ENCODE measurements around the gene ID1.

- TF ChIP-seq, protein P1, sequence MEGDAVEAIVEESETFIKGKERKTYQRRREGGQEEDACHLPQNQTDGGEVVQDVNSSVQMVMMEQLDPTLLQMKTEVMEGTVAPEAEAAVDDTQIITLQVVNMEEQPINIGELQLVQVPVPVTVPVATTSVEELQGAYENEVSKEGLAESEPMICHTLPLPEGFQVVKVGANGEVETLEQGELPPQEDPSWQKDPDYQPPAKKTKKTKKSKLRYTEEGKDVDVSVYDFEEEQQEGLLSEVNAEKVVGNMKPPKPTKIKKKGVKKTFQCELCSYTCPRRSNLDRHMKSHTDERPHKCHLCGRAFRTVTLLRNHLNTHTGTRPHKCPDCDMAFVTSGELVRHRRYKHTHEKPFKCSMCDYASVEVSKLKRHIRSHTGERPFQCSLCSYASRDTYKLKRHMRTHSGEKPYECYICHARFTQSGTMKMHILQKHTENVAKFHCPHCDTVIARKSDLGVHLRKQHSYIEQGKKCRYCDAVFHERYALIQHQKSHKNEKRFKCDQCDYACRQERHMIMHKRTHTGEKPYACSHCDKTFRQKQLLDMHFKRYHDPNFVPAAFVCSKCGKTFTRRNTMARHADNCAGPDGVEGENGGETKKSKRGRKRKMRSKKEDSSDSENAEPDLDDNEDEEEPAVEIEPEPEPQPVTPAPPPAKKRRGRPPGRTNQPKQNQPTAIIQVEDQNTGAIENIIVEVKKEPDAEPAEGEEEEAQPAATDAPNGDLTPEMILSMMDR (conservative IDR thresholded peaks at IDR 0.05; ENCODE audit: low read depth in 2 of 2), result peak in 1 of 2 experiments; percentile 43; a peak in 2 of 4 replicates
- TF ChIP-seq POLR2AphosphoS5 (IDR thresholded peaks at IDR 0.05; ENCODE audit: low read depth) (no peak), JUNB (IDR thresholded peaks at IDR 0.05; ENCODE audit: unreplicated experiment) (no peak), EZH2 (IDR thresholded peaks at IDR 0.05; ENCODE audit: low read depth, unreplicated experiment) (no peak), NANOG (IDR thresholded peaks at IDR 0.05; ENCODE audit: borderline replicate concordance) (no peak)
Measured at GRCh38 chr20:31593221-31594001, 11.7 kb upstream of the ID1 start.
